Measurements from ENCODE around the gene ITSN2.
A peak's percentile ranks its signal among the peaks of the same experiment; 100 is the strongest.
"Not testable (repeated sequence)": the region's sequence is repeated elsewhere in the genome, so short reads cannot be mapped to it uniquely, and the experiment has no call there.

The ITSN2 gene

GRCh38 chr2:24360050-24360962, at the start of gene ITSN2:
ITSN2 (minus strand) TSS chr2:24360536; CDS start chr2:24328082, 32,454 bp downstream.
- DNase-seq (ENCODE audit: low read depth) = peak; percentile 64
- peak within 1 kb of the TSS; percentile 79 for H3K4me3 ChIP-seq (ENCODE audit: low read length)
- no peak for TF ChIP-seq CTCF (conservative IDR thresholded peaks at IDR 0.05; ENCODE audit: low read length)

- H3K4me3 ChIP-seq (ENCODE audit: low read length) = no peak overlapping the region
- DNase-seq (ENCODE audit: low read depth) = no peak
- TF ChIP-seq CTCF (conservative IDR thresholded peaks at IDR 0.05; ENCODE audit: low read length) = no peak
Observed at GRCh38 chr2:24409171-24409570, 48.8 kb upstream of the ITSN2 start.

GRCh38 chr2:24408704-24409103, 48.4 kb upstream of the ITSN2 start:
- not testable (repeated sequence) for H3K4me3 ChIP-seq (ENCODE audit: low read length); DNase-seq (ENCODE audit: low read depth)

- DNase-seq (ENCODE audit: low read depth) = peak; percentile 40
- no peak for TF ChIP-seq CTCF (conservative IDR thresholded peaks at IDR 0.05; ENCODE audit: low read length)
- no peak overlapping the region for H3K4me3 ChIP-seq (ENCODE audit: low read length)
Observed at GRCh38 chr2:24404491-24404921, 44.2 kb upstream of the ITSN2 start.

GRCh38 chr2:24403832-24404212, 43.5 kb upstream of the ITSN2 start:
- no peak for DNase-seq (ENCODE audit: low read depth)
- no peak overlapping the region for H3K4me3 ChIP-seq (ENCODE audit: low read length)
- TF ChIP-seq CTCF (conservative IDR thresholded peaks at IDR 0.05; ENCODE audit: low read length) = no peak

- H3K4me3 ChIP-seq (ENCODE audit: low read length) = no peak overlapping the region
- no peak for TF ChIP-seq CTCF (conservative IDR thresholded peaks at IDR 0.05; ENCODE audit: low read length)
- DNase-seq (ENCODE audit: low read depth) = no peak
Observed at GRCh38 chr2:24403168-24403831, 43.0 kb upstream of the ITSN2 start.

GRCh38 chr2:24402242-24403097, 42.1 kb upstream of the ITSN2 start:
- TF ChIP-seq CTCF (conservative IDR thresholded peaks at IDR 0.05; ENCODE audit: low read length) = no peak
- peak overlapping the region; percentile 31 for H3K4me3 ChIP-seq (ENCODE audit: low read length)
- DNase-seq (ENCODE audit: low read depth) = no peak

Data from AG10803 (cell line).